ENCODE measurements around the gene NR6A1. TPM values are rescaled to one million over a fixed set of nuclear protein-coding genes. Genes with fewer than 3 reads are reported as not detected.

Gene NR6A1
- total RNA-seq, 1 donor from 2014 or later, result 302 TPM

DNA sequence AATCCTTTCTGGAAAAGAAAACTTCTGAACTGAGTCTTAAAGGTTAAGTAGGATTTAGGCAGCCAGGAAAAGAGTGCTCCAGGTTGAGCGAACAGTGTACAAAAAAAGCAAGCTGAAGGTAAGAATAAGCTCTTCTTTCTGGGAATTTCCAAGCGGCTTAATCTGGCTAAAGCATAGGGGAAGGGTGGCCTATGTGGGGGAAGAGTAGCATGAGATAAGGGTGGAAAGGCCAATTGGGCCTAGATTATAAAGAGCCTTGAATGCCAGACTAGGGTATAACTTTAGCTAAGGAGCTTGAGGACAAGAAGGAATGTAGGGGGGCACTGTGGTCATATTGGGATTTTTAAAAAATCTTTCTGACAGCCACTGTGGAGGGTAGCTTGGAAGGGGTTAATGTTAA lies 226.6 kb downstream of the NR6A1 start:
- no peak overlapping the region for H2AFZ ChIP-seq (replicated peaks)
- Mint-ChIP-seq H3K9me3 (no peaks in the 10 kb centered on the region), H3K4me3 (no peak overlapping the region), H3K27ac (no peak overlapping the region), H3K4me1 (no peaks in the 10 kb centered on the region), H3K36me3 (peaks cover 17% of the 10 kb centered on the region), H3K27me3 (ENCODE audit: insufficient read depth, low read depth) (no peaks in the 10 kb centered on the region)
- H3F3A ChIP-seq (ENCODE audit: low read depth), result peaks cover 6% of the 10 kb centered on the region
- no peak overlapping the region for H3K4me2 ChIP-seq
- H3K9me3 ChIP-seq (ENCODE audit: low read depth), result no peaks in the 10 kb centered on the region
- peaks cover 8% of the 10 kb centered on the region for H3K36me3 ChIP-seq
- H3K79me2 ChIP-seq (ENCODE audit: low read depth), result peaks cover 31% of the 10 kb centered on the region
- H3K27ac ChIP-seq, result no peak overlapping the region
- no peak overlapping the region for H3K4me3 ChIP-seq
- no peak overlapping the region for H3K9ac ChIP-seq
- DNase-seq (ENCODE audit: low spot score), result no peak
- peaks cover 36% of the 10 kb centered on the region for H4K20me1 ChIP-seq (ENCODE audit: low read depth)
- H3K4me1 ChIP-seq, result no peaks in the 10 kb centered on the region
- no peaks in the 10 kb centered on the region for H3K27me3 ChIP-seq
- TF ChIP-seq EZH2 (IDR thresholded peaks at IDR 0.05) (no peak), EZH2phosphoT487 (IDR thresholded peaks at IDR 0.05) (no peak), CTCF (IDR thresholded peaks at IDR 0.05) (no peak)

DNA sequence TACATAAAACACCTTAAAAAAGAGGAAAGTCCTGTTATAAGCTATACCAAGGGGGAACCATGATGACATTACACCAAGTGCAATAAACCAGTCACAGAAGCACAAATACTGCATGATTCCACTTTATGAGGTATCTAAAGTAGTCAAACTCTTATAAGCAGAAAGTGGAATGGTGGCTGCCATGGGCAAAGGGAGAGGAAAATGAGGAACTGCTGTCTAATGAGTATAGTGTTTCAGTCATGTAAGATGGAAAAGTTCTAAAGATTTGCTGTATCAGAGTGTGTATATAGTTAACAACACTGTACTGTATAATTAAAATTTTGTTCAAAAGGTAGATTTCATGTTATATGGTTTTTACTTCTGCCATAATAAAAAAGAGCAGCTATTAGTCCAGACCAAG lies 229.3 kb downstream of the NR6A1 start:
- peaks cover 21% of the 10 kb centered on the region for H4K20me1 ChIP-seq (ENCODE audit: low read depth)
- Mint-ChIP-seq H3K4me3 (no peak overlapping the region), H3K27ac (no peak overlapping the region), H3K27me3 (ENCODE audit: insufficient read depth, low read depth) (no peaks in the 10 kb centered on the region), H3K36me3 (peaks cover 23% of the 10 kb centered on the region), H3K4me1 (no peaks in the 10 kb centered on the region), H3K9me3 (no peaks in the 10 kb centered on the region)
- no peak overlapping the region for H3K27ac ChIP-seq
- no peak for DNase-seq (ENCODE audit: low spot score)
- H2AFZ ChIP-seq (replicated peaks), result no peak overlapping the region
- no peaks in the 10 kb centered on the region for H3K9me3 ChIP-seq (ENCODE audit: low read depth)
- no peak overlapping the region for H3K4me2 ChIP-seq
- no peak for TF ChIP-seq EZH2 (IDR thresholded peaks at IDR 0.05)
- TF ChIP-seq EZH2phosphoT487 (IDR thresholded peaks at IDR 0.05), result no peak
- no peak for TF ChIP-seq CTCF (IDR thresholded peaks at IDR 0.05)
- no peaks in the 10 kb centered on the region for H3K4me1 ChIP-seq
- peaks cover 12% of the 10 kb centered on the region for H3K36me3 ChIP-seq
- H3K9ac ChIP-seq, result no peak overlapping the region
- H3K79me2 ChIP-seq (ENCODE audit: low read depth), result peaks cover 11% of the 10 kb centered on the region
- no peak overlapping the region for H3K4me3 ChIP-seq
- H3F3A ChIP-seq (ENCODE audit: low read depth), result peaks cover 30% of the 10 kb centered on the region
- H3K27me3 ChIP-seq, result no peaks in the 10 kb centered on the region

- H3K9me3 Mint-ChIP-seq, result no peaks in the 10 kb centered on the region
These were observed 233.2 kb downstream of the NR6A1 start for GRCh38 chr9:124537926-124538325.

GRCh38 chr9:124535846-124536245 lies 235.3 kb downstream of the NR6A1 start:
- Histone ChIP-seq H2AFZ (replicated peaks) (no peak overlapping the region), H3K4me2 (no peak overlapping the region), H3K36me3 (peaks cover 12% of the 10 kb centered on the region), H3K79me2 (ENCODE audit: low read depth) (no peaks in the 10 kb centered on the region), H3K9ac (no peak overlapping the region), H3K4me1 (no peaks in the 10 kb centered on the region), H3K4me3 (no peak overlapping the region), H4K20me1 (ENCODE audit: low read depth) (peaks cover 31% of the 10 kb centered on the region), H3F3A (ENCODE audit: low read depth) (peaks cover 24% of the 10 kb centered on the region), H3K27me3 (no peaks in the 10 kb centered on the region), H3K27ac (no peak overlapping the region), H3K9me3 (ENCODE audit: low read depth) (no peaks in the 10 kb centered on the region)
- no peak for DNase-seq (ENCODE audit: low spot score)
- peaks cover 36% of the 10 kb centered on the region for H3K36me3 Mint-ChIP-seq
- TF ChIP-seq EZH2phosphoT487 (IDR thresholded peaks at IDR 0.05) (no peak), CTCF (IDR thresholded peaks at IDR 0.05) (no peak), EZH2 (IDR thresholded peaks at IDR 0.05) (no peak)
- no peaks in the 10 kb centered on the region for H3K4me1 Mint-ChIP-seq
- H3K27ac Mint-ChIP-seq, result no peak overlapping the region
- H3K4me3 Mint-ChIP-seq, result no peak overlapping the region
- H3K9me3 Mint-ChIP-seq, result no peaks in the 10 kb centered on the region
- H3K27me3 Mint-ChIP-seq (ENCODE audit: insufficient read depth, low read depth), result peaks cover 4% of the 10 kb centered on the region

More at GRCh38 chr9:124537926-124538325, 233.2 kb downstream of the NR6A1 start:
- Histone ChIP-seq H3K4me1 (no peaks in the 10 kb centered on the region), H4K20me1 (ENCODE audit: low read depth) (peaks cover 19% of the 10 kb centered on the region), H3K27ac (no peak overlapping the region), H3K27me3 (no peaks in the 10 kb centered on the region), H3K4me2 (no peak overlapping the region), H3K36me3 (peaks cover 16% of the 10 kb centered on the region), H3F3A (ENCODE audit: low read depth) (peaks cover 30% of the 10 kb centered on the region), H3K9ac (no peak overlapping the region), H3K9me3 (ENCODE audit: low read depth) (no peaks in the 10 kb centered on the region), H3K4me3 (no peak overlapping the region), H3K79me2 (ENCODE audit: low read depth) (no peaks in the 10 kb centered on the region), H2AFZ (replicated peaks) (no peak overlapping the region)
- no peaks in the 10 kb centered on the region for H3K27me3 Mint-ChIP-seq (ENCODE audit: insufficient read depth, low read depth)
- TF ChIP-seq EZH2phosphoT487 (IDR thresholded peaks at IDR 0.05) (no peak), EZH2 (IDR thresholded peaks at IDR 0.05) (no peak)
- no peak overlapping the region for H3K27ac Mint-ChIP-seq
- no peaks in the 10 kb centered on the region for H3K4me1 Mint-ChIP-seq
- H3K4me3 Mint-ChIP-seq, result no peak overlapping the region
- peaks cover 34% of the 10 kb centered on the region for H3K36me3 Mint-ChIP-seq
- DNase-seq (ENCODE audit: low spot score), result no peak

Data from neural progenitor cell (in vitro differentiated cells).